ENCODE results near the gene ERCC3.

GRCh38 chr2:127218812-127219170, 75.2 kb downstream of the ERCC3 start:
- no peak for TF ChIP-seq CTCF (IDR thresholded peaks at IDR 0.05)
- TF ChIP-seq POLR2AphosphoS5 (IDR thresholded peaks at IDR 0.05) = no peak
- no peak for TF ChIP-seq EP300 (IDR thresholded peaks at IDR 0.05; ENCODE audit: low read depth)

All from transverse colon (tissue), 4 donors.